NCI-H2227 treated with DMSO at 0.1 percent for 48 hours (cell line): ENCODE measurements around the gene OSM.

Experiments
- DNase-seq: peaks from one replicate; lab custom pipeline; 2025; lab: John Stamatoyannopoulos, UW

The OSM gene

GRCh38 chr22:30285176-30285845, 18.7 kb upstream of the OSM start:
- no peak for DNase-seq

DNA sequence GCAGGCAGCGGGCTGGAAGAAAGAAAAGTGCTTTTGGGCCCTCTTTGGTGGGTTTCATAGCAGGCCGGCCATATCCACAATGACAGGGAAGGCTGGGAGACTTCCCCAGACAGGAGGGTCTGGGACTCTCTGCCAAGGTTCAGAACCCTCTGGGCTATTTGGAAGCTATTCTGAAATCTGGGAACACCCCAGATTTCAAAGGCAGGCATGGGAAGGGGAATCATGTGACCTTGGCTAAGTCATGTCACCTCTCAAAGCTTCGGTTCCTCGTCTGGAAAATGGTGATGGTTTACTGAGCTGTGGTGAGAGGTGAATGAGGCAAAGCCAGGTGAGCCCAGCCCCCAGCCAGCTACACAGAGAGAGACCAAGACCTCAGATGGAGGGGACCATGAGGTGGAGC, 18.0 kb upstream of the OSM start:
- no peak for DNase-seq

DNA sequence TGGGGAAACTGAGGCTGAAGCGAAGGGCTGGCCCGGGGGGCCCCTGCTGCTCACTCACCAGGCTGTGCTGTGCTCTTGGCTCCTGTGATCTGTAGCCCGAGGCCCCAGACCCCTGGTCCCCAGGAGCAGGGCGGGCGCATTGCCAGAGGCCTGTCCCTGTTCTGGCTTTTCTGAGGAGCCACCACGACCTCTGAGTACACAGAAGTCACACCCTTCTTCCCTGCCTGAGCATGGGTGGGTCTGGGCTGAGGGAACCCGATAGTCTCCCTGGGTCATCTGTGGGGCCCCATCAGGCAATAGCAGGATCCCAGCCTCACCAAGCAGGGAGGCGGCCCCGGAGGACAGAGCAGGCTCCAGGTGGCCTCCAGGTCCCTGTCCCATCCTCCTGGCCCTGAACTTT, 17.5 kb upstream of the OSM start:
- DNase-seq: no peak

DNA sequence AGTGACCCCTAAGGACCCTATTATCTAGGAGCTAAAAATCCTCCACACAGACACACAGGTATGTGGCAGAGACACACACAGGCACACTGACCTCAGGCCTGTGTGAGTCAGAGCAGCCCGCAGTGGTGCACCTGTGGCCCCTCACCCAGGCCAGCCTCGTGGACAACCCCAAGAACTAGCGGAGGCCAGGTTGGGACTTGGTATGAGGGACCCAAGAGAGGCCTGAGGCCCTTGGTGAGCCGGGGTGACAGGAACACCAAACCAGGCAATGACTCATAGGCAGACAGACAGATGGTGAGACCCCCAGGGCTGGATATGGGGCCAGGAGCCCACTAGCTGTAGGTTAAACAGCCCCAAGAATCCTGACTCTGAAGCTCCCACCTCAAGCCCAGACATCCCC, 16.7 kb upstream of the OSM start:
- DNase-seq: no peak

- no peak for DNase-seq
Measured at GRCh38 chr22:30282616-30283046, 16.0 kb upstream of the OSM start.

DNA sequence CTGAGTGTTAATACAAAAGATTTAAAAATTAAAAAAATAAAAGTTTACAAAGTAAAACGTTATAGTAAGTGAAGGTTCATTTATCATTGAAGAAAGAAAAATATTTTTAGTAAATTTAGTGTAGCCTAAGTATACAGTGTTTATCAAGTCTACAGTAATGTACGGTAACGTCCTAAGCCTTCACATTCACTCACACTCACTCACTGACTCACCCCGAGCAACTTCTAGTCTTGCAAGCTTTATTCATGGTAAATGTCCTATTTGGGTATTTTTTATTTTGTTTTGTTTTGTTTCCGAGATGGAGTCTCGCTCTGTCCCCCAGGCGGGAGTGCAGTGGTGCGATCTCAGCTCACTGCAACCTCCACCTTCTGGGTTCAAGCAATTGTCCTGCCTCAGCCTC, 13.9 kb upstream of the OSM start:
- no peak for DNase-seq

DNA sequence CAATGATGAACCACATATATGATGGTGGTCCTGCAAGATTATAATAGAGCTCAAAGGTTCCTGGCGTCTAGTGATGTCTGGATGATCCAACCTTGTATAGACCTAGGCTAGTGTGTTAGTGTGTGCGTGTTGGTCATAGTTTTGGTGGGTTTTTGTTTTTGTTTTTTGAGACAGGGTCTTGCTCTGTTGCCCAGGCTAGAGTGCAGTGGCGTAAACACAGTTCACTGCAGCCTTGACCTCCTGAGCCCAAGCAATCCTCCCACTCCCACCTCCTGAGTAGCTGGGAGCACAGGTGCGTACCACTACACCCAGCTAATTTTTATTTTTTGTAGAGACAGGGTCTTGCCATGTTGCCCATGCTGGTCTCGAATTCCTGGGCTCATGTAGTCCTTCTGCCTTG, 13.3 kb upstream of the OSM start:
- no peak for DNase-seq

DNA sequence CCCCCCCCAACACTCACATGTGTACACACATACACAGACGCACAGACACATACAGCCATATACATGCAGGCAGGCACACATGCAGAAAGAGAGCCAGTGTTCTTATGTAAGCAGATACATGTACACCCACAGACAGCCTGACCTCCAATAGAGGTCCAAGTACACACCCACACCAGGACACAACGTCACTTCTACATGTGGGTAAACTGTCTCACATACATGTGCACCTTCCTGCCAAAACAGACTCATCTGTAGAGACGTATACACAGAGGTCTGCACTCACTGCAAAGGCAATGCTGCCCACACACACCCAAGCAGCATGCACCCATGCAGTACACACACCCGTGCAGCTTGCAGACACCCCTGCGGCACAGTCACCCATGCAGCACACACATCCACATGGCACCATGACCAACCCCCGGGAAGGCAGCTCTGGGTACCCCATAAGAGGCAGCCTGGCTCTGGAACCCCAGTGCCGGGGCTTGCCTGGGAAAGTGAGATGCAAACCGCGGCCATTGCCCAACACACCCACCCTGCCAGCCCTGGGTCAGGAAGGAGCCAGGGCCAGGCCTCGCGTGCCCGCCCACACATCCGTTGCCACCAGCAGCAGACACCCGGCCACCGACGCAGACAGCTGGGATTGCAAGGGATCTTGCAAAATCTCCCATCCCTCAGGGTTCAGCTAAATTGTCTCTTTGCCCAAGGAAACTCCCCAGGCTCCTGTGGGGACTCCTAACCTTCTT, 12.6 kb upstream of the OSM start:
- no peak for DNase-seq

DNA sequence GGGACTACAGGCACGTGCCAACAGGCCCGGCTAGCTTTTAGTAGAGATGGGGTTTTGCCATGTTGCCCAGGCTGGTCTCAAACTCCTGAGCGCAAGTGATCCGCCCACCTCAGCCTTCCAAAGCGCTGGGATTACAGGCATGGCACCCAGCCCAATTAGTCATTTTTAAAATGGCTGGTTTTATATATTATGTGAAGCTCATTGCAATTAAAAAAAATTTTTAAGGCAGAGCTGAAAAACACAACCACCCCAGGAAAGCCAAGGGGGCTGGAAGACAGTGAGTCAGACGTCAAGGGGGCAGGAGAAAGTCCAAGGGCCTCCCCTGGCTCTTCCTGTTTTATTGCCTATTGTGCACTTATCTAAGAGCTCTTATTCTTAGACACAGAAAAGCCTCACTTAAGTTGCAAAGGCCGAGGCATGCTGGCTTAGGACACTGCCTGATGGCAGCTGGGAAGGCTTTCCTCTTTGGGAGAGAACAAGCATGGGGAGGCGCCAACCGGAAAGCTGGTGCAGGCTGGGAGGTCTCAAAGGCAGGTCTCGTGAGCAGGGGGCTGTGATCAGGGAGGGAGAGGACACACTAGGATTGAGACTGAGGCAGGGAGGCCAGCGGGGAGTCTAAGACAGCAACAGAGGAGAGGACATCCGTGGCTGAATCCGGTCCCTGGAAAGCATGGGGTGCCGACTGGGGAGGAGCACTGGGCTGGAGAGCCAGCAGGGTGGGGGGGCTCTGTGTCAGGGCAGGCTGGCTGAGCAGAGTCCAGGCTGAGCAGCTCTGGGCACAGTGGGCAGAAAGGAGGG, 11.1 kb upstream of the OSM start:
- no peak for DNase-seq

DNA sequence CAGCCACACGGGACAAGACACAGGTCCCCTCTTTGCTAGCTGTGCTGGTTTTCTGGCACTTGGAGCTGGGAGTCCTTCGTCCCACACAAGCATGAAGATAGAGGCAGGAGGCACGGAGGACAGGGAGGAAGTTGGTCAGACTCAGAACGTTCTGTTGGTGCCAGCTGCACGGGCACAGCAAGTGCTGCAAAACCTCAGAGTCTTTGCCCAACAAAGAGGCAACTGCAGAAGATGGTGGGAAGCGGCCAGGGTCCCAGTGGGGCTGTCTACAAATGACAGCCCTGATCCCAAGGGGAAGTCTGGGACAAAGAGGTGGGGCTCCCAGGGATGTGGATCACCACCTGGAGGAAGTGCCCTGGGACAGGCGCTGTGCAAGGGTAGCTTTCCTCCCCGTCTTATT, 9.4 kb upstream of the OSM start:
- no peak for DNase-seq

DNA sequence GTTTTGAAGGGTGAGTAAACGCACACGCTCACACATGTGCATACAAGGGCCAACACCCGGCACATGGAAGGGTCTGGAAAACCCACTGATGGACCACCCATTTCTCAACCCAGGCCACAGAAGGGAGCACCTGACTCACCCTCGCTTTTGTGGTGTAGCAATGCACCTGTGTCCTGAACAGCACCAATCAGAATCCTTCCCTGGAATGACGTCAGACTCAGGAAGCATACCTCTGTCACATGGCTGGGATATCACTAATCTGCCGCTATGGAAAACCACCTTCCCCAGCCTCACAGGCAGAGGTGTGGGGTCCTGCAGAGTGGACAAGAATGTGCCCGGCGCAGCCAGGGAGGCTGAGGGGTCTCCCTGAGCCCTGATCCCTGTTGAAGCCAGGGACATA, 9.0 kb upstream of the OSM start:
- no peak for DNase-seq

DNA sequence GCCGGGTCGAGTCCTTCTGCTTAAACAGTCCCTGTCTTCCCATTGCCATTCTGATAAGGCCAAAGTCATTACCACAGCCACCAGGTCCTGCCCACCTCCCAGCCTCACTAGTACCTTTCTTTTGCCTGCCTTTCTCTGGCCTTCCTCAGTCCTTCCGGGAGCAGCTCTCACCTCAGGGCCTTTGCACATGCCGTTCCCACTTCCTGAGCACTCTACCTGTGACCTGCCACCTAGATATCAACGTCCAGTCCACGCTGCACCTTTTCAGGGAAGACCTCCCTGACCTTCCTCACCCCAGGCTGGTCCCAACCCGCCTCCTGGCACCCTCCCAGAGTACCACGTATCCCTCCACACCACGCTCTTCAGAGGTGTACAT, 7.8 kb upstream of the OSM start:
- DNase-seq: no peak

GRCh38 chr22:30273711-30274436, 7.2 kb upstream of the OSM start:
- no peak for DNase-seq

DNA sequence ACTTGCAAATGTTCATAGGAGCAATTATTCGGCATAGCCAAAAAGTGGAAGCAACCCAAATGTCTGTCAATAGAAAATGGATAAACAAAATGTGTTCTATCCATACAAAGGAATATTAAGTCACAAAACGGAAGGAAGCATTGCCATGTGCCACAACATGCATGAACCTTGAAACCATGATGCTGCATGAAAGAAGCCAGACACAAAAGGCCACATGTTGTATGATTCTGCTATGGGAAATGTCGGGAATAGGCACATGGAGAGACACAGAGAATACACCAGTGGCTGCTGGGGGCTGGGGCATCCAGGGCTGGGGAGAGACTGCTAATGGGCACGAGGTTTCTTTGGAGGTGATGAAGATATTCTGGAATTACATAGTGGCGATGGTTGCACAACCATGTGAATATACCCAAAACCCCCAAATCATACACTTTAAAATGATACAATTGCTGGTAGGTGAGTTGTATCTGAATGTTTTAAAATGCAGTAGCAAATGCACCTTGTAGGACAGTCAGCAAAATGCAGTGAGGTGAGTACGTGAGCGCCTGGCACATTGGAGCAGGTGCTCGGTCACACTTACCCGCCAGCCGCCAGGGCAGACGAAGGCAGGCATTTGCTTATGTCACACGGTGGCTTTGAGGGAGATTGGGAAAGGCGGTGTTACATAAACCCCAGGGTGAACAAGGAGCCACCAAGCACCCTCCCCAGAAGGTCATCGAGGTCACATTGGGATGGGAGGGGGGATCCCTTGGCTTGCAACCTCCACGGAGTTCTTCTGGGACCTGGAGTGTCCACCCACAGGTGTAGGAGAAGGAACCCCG, 6.3 kb upstream of the OSM start:
- DNase-seq: no peak

DNA sequence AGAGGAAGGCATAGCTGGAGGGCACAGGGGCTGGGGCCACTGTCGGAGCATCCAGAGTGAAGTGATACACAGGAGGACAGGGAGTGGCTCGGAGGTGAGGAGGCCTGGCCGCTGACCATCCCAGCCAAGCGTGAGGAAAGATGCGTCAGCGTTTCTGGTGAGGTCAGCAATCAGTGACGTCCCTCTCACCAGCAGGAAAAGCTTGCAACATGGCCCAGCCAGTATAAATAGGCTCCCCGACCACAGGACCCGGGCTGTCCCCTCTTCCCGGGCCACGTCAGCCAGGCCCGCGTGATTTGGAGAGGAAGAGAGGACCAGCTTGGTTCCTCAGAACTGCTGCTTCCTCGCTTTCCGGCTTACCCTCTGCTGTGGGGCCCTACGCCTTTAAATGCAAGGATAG, 4.2 kb upstream of the OSM start:
- no peak for DNase-seq

DNA sequence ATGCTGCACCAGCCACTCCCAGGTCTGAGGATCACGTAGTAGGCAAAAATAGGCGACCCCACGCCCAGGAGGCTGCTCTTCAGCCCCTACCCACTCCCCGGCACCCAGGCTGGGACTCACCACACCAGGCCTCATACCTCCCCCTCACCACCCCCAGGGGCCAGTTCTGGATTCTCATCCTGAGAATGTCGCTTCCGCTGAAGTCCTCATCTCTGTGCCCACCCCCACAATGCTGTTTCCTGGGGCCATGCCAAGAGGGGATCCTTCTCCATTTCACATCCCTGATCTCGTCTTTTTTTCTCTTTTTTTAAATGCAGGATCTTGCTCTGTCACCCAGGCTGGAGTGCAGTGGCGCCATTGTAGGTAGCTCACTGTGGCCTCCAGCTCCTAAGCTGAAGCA, 1.7 kb upstream of the OSM start:
- no peak for DNase-seq

DNA sequence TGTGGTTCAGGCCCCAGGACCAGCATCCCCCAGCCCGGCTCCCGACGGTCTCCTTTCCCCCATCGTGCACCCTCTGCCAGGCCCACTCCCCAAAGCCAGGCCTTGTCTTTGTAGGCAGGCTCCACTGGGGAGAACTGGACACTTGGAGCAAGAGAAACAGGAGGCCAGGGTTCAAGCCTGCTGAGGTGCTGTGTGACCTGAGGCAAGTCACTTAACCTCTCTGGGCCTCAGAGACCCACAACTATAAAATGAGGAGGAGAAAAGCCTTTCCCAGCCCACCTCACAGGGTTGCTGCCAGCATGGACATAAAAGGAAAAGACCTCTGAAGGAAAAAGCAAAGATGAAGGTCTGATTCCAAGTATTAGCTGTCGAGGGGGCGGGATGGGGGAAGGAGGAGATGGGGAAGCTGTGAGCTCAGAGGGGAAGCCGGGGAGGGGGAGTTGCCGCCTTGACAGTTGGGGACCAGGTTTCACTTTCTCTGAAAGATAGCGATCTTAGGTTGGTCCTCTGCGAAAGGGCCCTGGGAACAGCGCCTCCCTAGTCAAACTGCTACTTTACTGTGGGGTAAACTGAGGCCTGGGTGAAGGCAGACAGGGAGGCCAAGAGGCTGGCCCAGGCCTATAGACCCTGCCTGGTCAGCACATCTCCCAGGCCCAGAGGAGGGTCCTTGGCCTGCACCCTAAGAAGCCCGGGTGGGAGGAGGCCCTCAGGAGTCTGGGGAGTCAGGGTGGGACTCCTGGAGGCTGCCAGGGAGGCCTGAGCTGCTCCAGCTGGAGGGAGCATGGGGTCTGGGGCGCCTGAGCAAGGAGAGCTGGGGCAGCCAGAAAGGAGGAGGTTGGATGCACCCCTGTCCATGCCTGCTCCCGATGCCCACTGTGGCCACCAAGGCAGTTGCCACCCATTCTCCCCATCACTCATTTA, 991 bp upstream of the OSM start:
- DNase-seq: no peak

DNA sequence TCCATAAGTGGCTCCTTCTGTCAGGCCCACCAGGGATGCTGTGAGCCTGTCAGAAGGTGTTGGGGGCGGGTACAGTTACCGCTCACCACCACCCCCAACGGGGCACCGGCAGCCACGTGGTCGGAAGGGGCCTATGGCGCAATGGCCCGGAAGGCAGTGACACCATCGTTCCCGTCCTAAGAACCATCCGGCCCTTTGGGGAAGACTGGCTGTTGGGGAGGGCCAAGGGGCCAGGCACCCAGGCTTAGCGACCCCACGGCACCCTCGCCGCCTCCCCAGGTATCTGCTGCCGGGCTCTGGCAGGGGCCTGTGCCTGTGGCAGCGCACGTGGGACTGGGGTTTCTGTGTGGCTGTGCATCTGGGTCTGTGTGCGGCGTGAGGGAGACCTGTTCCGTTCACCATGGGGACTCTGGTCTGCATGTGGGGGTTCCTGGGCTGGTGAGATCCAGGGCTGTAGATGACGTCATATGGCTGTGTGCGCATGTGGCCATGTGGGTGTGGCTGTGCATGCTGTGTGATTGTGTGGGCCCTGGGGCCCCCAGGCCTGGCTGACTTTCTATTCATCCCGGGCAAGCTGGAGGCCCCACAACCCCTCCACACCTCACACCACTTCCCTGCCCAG, 717 bp downstream of the OSM start:
- DNase-seq: no peak

GRCh38 chr22:30265131-30265720, 1.4 kb downstream of the OSM start:
- no peak for DNase-seq

GRCh38 chr22:30263883-30264282, 2.8 kb downstream of the OSM start:
- no peak for DNase-seq
